Measurements from ENCODE around the gene RILPL2.
"Not testable (repeated sequence)": the region's sequence is repeated elsewhere in the genome, so short reads cannot be mapped to it uniquely, and the experiment has no call there.

The RILPL2 gene

GRCh38 chr12:123401753-123402683, 34.5 kb downstream of the RILPL2 start:
- DNase-seq (ENCODE audit: low read depth in 2 of 2): no peak

GRCh38 chr12:123399255-123399617, 37.2 kb downstream of the RILPL2 start:
- no peak for DNase-seq (ENCODE audit: low read depth in 2 of 2)

GRCh38 chr12:123398550-123399254, 37.8 kb downstream of the RILPL2 start:
- no peak for DNase-seq (ENCODE audit: low read depth in 2 of 2)

GRCh38 chr12:123398177-123398549, 38.3 kb downstream of the RILPL2 start:
- DNase-seq (ENCODE audit: low read depth in 2 of 2): no peak

- no peak for DNase-seq (ENCODE audit: low read depth in 2 of 2)
Observed at GRCh38 chr12:123397400-123397799, 39.1 kb downstream of the RILPL2 start.

GRCh38 chr12:123396954-123397353, 39.5 kb downstream of the RILPL2 start:
- no peak for DNase-seq (ENCODE audit: low read depth in 2 of 2)

- DNase-seq (ENCODE audit: low read depth in 2 of 2): no peak
Observed at GRCh38 chr12:123396543-123396942, 39.9 kb downstream of the RILPL2 start.

- DNase-seq (ENCODE audit: low read depth in 2 of 2): no peak
Observed at GRCh38 chr12:123395236-123395635, 41.2 kb downstream of the RILPL2 start.

- no peak for DNase-seq (ENCODE audit: low read depth in 2 of 2)
Observed at GRCh38 chr12:123393747-123394146, 42.7 kb downstream of the RILPL2 start.

- no peak for DNase-seq (ENCODE audit: low read depth in 2 of 2)
Observed at GRCh38 chr12:123391546-123392343, 44.7 kb downstream of the RILPL2 start.

- no peak for DNase-seq (ENCODE audit: low read depth in 2 of 2)
Observed at GRCh38 chr12:123390498-123391426, 45.7 kb downstream of the RILPL2 start.

GRCh38 chr12:123389560-123390351, 46.7 kb downstream of the RILPL2 start:
- peak in 1 of 2 donors; percentile 12 for DNase-seq (ENCODE audit: low read depth in 2 of 2)

- DNase-seq (ENCODE audit: low read depth in 2 of 2): no peak
Observed at GRCh38 chr12:123388951-123389559, 47.4 kb downstream of the RILPL2 start.

- peak; percentile 41 to 61 for DNase-seq (ENCODE audit: low read depth in 2 of 2)
Observed at GRCh38 chr12:123388177-123388950, 48.1 kb downstream of the RILPL2 start.

GRCh38 chr12:123387508-123388176, 48.8 kb downstream of the RILPL2 start:
- no peak for DNase-seq (ENCODE audit: low read depth in 2 of 2)

- not testable (repeated sequence) for DNase-seq (ENCODE audit: low read depth in 2 of 2)
Observed at GRCh38 chr12:123385536-123385935, 50.9 kb downstream of the RILPL2 start.

GRCh38 chr12:123384994-123385376, 51.5 kb downstream of the RILPL2 start:
- DNase-seq (ENCODE audit: low read depth in 2 of 2): no peak

GRCh38 chr12:123384318-123384993, 52.0 kb downstream of the RILPL2 start:
- DNase-seq (ENCODE audit: low read depth in 2 of 2): no peak
